GM18951 (cell line): ENCODE data around the gene FIZ1.
"Not testable (repeated sequence)": the region's sequence is repeated elsewhere in the genome, so short reads cannot be mapped to it uniquely, and the experiment has no call there.

Experiments used
- POLR2A ChIP-seq: IDR thresholded peaks from 4 replicates; pipeline ENCODE4 v1.6.1; 2011; ENCODE audit warnings: mild to moderate bottlenecking; ENCODE audit not compliant: insufficient read length, insufficient read depth; ENCODE audit errors: extremely low read depth
- in situ Hi-C: fragments of 300-500 bp; cut with MboI; formaldehyde crosslinking; loops from one replicate; pipeline ENCODE4 v1.12.0; 2022; ENCODE audit warnings: low sequenced_read_pairs, mixed read lengths, inconsistent platforms; ENCODE audit not compliant: unreplicated experiment

Gene FIZ1

DNA sequence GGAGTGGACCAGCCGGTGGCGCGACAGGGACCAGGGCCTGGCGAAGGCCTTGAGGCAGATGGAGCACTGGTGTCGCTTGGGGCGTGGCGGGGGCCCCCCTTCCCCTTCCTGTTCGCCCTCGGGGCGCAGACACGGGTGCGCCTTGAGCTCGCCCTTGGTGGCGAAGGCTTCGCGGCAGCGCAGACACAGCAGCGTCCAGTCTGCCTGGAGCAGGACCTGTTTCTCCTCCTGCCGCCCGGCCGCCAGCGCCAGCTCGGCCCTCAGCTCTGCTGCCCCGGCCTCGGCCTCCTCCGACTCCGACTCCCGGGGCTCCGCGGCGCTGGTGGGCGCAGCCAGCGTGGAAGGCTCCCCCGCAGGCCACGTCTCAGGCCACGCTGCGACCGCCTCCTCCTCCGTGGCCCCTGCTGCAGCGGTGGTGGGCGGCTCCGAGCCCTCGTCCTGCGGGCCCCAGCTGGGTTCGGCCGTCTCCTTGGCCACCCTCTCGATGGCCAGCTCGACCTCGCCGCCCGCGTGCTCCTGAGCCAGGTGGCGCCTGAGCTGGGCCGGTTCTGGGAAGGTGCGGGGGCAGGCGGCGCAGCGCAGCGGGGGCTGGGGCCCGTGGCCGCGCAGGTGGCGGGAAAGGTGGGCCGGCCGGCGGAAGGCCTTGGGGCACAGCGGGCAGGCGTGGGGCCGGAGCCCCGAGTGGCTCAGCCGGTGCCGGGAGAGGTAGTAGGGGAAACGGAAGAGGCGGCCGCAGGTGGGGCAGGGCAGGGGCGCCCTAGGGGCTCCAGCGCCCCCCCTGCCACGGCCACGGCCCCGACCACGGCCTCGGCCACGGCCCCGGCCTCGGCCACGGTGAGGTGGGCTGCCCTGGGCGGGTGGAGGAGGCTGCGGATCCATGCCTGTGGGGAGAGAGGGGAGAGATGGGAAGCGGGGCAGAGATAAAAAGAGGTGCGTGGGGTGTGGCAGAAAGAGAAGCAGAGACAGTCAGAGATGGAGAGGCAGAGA, 20.3 kb downstream of the FIZ1 start:
- in situ Hi-C loops = no loop called here
- TF ChIP-seq POLR2A = no peak

- TF ChIP-seq POLR2A = no peak
- in situ Hi-C loops = no loop called here
Measured at GRCh38 chr19:55578031-55578760, 21.1 kb downstream of the FIZ1 start.

GRCh38 chr19:55576746-55577145, 22.6 kb downstream of the FIZ1 start:
- in situ Hi-C loops = no loop called here
- no peak for TF ChIP-seq POLR2A

GRCh38 chr19:55573929-55574328, 25.4 kb downstream of the FIZ1 start:
- in situ Hi-C loops = not testable (repeated sequence)

- in situ Hi-C loops = not testable (repeated sequence)
Measured at GRCh38 chr19:55569477-55569876, 29.8 kb downstream of the FIZ1 start.

GRCh38 chr19:55567708-55568328, 31.5 kb downstream of the FIZ1 start:
- TF ChIP-seq POLR2A = no peak
- in situ Hi-C loops = no loop called here

- in situ Hi-C loops = no loop called here
- no peak for TF ChIP-seq POLR2A
Measured at GRCh38 chr19:55566823-55567222, 32.5 kb downstream of the FIZ1 start.

- TF ChIP-seq POLR2A = no peak
- in situ Hi-C loops = no loop called here
Measured at GRCh38 chr19:55563261-55563690, 36.0 kb downstream of the FIZ1 start.

DNA sequence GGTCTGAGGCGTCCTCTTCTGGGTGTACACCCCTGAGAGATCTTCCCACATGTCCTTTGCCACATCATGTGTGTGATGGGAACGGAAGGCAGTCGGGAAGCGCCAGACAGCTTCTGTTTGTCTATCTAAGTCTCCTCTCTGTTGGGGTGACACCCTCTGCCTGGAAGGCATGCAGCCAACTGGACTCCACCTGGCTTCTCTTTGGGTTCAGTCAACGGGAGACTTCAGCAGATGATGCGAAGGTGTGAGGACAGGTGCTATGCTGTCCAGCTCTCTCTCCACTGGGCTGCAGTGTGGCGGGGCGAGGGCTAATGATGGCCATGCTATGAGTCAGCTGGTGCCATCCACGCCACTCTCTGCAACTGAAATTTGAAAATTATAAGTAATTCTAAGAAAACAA, 39.6 kb downstream of the FIZ1 start:
- in situ Hi-C loops = no loop called here

GRCh38 chr19:55554741-55555152, 44.6 kb downstream of the FIZ1 start:
- TF ChIP-seq POLR2A = no peak
- in situ Hi-C loops = no loop called here

More for the DNA sequence above, 39.6 kb downstream of the FIZ1 start:
- TF ChIP-seq POLR2A = no peak

GRCh38 chr19:55554302-55554701, 45.0 kb downstream of the FIZ1 start:
- TF ChIP-seq POLR2A = no peak
- in situ Hi-C loops = no loop called here

DNA sequence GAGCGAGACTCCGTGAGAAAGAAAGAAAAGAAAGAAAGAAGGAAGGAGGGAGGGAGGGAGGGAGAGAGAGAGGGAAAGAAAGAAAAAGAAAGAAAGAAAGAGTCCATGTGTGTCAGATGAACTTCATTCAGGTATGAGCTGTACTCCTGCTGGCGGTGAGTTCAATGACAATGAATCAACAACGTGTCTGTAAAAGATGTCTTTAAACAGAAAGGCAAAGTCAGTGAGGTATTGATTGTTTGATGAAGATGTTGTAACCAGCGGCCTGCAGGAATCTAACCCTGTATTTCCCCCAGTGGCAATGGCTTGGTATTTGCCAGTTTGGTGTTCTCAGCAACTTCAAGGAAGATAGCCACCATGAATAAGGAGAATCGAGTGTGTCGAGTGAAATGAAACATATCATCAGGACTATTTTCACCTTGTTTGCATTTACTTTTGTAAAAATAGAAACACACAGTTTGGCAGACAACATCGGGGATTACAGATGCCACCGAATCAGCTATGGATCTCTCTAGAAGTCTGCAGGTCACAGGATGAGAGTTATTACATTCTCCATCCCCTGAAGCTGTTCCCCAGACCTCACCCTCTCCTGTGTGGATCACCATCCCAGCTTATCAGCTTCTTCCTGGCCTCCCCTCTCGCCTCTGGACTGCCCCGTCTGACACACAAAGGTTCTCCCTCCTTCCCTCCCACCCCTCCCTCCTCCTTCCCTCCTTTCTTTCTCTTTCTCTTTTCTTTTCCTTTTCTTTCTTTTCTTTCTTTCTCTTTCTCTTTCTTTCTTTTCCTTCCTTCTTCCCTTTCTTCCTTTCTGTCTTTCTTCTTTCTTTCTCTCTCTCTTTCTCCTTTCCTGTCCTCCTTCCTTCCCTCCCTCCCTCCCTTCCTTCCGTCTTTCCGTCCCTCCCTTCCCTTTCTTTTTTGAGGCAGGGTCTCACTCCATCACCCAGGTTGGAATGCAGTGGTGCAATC, 45.8 kb downstream of the FIZ1 start:
- in situ Hi-C loops = no loop called here
- TF ChIP-seq POLR2A = no peak
